HG03159 (cell line): ENCODE measurements around the gene THAP11.
"Not testable (repeated sequence)": the region's sequence is repeated elsewhere in the genome, so short reads cannot be mapped to it uniquely, and the experiment has no call there.

Experiments used
- ATAC-seq: cut with Tn5 transposase; IDR thresholded peaks from one replicate; pipeline ENCODE4 v1.9.1; 2021; ENCODE audit warnings: mild to moderate bottlenecking, moderate library complexity; ENCODE audit not compliant: unreplicated experiment

Gene THAP11

DNA sequence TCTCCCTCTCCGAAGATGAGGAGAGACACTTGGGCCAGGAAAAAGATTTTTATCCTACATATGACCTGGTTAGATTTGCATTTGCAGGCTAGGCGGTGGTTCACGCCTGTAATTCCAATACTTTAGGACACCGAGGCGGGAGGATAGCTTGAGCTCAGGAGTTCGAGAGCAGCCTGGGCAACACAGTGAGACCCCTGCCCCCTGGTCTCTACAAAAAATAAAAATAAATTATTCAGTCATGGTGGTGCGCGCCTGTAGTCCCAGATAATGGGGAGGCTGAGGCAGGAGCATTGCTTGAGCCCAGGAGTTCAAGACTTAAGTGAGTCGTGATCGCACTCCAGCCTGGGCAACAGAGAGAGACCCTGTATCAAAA is 7.9 kb upstream of the THAP11 start:
- no peak for ATAC-seq

DNA sequence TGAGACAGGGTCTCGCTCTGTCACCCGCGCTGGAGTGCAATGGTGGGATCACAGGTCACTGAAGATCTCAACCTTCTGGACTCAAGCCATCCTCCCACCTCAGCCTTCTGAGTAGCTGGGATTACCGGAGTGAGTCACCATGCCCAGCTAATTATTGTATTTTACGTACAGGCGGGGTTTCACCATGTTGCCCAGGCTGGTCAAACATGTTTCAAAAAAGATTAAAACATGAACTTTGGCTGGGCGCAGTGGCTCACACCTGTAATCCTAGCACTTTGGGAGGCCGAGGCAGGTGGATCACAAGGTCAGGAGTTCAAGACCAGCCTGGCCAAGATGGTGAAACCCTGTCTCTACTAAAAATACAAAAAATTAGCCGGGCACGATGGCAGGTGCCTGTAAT is 4.9 kb upstream of the THAP11 start:
- not testable (repeated sequence) for ATAC-seq

DNA sequence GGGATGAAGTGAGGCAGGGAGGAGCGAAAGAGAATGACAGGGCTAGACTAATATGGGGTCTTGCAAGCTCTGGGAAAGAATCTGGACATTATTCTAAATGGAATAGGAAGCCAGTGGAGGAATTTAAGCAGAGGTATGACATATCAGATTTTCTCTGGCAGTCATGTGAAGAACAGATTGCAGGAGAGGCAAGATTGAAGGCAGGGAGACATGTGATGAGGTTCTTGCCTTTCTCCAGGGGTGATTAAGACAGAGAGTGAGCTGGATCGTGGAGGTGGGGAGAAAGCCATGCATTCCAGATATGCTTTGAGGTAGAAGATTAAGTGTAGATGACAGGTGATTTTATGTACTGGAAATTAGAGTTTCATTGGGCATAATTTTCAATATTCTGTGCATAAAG is 4.3 kb upstream of the THAP11 start:
- no peak for ATAC-seq

DNA sequence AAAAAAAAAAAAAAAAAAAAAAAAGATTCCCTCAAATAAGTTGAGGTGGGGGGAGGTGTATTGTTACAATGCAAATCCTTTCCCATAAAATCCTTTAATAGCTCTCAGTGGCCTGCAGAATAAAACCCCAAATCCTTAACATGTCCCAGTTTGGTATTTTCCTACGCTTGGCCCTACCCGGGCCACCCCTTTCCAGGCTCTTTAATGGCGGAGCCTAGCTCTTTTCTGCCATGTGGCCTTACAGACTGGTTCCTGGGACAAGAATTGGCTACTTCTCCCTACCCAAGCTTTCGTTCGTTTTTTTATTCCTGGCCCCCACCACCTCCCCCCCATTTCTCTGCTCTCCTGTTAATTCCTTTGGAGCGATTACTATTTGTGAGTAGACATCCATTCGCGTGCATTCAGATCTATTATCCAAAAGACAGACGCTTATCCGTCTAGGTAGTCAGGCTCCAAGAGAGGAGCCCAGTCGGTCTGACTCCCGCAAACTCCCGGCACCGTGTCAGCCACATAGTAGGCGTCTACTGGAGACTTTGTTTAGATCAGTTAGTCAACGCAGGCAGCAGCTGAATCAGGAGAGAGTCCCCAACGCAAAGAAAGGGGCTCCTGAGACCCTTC is 813 bp upstream of the THAP11 start:
- no peak for ATAC-seq

DNA sequence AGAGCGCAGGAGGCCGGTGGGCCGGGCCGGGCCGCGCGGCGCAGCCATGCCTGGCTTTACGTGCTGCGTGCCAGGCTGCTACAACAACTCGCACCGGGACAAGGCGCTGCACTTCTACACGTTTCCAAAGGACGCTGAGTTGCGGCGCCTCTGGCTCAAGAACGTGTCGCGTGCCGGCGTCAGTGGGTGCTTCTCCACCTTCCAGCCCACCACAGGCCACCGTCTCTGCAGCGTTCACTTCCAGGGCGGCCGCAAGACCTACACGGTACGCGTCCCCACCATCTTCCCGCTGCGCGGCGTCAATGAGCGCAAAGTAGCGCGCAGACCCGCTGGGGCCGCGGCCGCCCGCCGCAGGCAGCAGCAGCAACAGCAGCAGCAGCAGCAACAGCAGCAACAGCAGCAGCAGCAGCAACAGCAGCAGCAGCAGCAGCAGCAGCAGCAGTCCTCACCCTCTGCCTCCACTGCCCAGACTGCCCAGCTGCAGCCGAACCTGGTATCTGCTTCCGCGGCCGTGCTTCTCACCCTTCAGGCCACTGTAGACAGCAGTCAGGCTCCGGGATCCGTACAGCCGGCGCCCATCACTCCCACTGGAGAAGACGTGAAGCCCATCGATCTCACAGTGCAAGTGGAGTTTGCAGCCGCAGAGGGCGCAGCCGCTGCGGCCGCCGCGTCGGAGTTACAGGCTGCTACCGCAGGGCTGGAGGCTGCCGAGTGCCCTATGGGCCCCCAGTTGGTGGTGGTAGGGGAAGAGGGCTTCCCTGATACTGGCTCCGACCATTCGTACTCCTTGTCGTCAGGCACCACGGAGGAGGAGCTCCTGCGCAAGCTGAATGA is 606 bp downstream of the THAP11 start:
- peak; percentile 4 for ATAC-seq

DNA sequence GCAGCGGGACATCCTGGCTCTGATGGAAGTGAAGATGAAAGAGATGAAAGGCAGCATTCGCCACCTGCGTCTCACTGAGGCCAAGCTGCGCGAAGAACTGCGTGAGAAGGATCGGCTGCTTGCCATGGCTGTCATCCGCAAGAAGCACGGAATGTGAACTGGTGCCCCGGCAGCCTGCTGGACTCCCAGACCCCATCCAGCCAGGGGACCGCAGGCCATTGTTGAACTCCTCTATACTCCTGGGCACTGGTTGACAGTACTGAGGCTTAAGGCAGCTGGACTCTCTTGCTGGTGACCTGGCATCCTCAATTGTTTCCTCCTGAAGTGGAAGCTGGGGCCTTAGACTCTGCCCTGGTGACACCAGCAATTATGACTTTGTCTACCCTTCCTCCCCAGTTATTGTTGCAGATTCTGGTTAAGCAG is 1.2 kb downstream of the THAP11 start:
- no peak for ATAC-seq

DNA sequence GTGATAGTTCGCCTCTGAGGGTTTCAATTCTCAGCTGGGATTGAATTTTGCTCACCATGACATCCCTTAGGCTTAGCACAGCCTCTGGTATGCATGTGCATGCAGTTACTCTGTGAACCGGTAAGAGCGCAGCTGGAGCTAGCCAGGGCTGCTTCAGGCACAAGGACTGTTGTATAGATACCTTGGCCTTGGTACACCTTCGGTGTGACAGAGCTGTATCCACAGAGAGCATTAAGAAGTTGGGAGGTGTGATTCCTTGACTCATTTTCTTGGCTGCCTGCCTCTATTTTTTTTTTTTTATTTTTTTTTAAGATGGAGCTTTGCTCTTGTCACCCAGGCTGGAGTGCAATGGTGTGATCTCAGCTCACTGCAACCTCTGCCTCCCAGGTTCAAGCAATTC is 2.4 kb downstream of the THAP11 start:
- no peak for ATAC-seq

DNA sequence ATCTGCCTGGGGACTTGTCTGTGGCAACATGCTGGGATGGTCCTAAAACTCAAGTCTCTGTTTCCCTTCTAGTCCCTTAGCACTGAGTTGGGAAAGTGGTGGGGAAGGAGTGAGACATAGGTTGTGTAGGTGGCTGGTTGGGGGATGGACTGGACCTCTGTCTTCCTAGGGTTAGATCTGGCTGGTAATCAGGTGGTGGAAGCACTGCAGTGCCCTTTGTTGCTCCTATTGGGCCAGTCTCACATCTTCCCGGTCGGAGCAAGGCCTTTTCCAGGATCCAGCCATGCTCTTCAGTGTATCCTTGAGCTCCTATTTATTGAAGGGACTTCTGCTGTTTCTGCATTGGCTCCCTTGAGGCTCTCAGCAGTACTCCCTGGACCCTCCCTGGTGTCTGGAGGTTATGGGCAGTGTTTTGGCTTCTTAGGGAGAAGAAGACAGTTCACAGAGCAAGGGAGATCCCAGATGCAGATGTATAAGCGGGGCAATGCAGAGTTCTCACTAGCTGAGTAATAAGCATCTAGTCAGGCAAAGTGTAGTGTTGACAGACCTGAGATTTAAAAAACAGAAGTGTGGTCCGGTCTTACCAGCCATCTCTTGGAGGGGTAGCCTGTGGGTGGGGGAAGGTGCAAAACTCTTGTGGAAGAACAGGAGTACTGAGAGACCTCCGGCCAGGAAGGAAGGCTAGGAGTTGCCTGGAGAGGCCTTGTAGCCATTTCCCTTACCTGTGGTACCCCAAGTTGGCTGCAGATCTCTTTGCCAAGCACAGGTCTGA is 3.4 kb downstream of the THAP11 start:
- ATAC-seq = no peak

DNA sequence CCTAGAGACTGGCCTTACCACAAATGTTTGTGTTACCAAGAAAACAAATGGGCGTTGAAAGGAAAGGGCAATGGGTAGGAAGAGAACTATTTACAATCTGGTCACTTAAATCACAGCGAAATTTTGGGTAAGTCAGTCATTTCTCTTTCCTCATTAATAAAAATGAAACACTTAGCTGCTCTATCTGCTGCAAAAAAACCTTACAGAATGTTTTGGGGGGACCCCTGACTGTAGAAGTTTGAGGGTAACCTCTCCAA is 3.9 kb downstream of the THAP11 start:
- ATAC-seq = no peak

DNA sequence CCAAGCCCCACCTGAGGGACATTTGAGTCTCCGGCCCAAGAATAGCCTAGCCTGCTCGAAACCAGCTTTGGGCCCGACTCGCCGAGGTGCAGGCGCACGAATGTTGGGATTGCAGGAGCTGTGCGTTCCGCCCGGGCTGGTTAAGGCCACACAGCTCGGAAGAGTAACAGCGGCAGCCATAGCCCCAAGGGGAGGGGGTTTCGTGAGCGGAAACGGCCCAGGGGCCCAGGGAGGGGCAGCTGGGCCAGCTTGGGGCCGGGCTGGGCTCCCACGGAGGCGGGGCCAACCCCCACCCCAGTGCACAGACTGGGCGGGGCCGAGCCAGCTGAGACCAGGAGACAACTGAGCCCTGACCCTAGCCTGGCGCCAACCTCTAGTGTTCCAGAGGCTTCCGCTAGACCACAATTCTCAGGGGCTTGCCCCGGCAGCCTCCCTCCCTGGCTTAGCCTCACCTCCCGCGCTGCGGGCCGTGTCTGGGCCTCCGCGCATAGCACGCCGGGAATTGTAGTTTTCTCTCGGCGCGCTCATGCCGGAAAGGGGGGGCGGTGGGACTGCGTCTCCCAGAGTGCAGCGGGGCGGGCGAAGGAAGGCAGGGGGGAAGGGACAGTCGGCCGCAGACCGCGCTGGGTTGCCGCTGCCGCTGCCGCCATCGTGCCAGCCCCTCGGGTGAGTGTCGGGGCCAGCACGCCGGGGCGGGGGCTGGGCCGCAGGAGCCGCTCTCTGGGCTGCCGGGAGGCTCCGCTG is 4.4 kb downstream of the THAP11 start, which contains the start of gene NUTF2:
TSS of gene NUTF2 (plus strand) at position 614 of the 744 bp plus-strand sequence. CDS start 18,198 bp downstream, outside the sequence.
- peak; percentile 56 for ATAC-seq

DNA sequence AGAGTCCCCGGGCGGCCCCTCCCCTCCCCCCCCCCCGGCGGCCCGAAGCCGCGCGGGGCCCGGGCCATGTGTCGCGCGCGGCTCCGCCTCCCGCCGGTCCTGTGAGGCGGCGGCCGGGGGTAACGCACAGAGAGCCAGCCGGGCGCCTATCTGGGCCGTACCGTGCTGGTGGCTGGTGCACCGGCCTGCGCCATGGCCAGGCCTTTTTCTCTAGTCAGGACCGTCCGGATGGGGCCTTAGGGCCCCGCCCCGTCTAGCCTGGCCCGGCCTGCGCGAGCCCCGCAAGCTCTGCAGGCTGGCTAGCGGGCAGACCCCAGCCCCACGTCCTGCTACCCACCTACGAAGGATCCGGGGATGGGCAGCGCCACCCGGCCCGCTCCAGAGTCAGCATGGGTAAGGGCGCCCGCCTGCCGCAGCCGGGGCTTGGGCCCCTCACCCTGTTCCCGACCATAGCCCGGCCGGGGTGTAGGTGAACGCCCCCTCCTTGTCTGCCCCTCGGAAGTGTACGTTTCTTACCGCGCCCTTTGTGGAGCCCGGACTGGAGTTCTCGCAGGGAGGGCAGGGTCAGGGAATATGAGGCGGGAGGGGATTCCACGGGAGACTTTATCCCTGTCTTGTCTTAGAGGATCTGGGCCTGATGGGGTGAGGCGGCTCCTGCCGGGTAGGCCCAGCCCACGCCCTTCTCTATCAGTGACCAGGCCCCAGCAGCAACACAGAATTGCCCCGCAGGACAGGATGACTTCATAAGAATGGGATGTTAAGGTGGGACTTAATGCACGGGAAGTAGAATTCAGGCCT is 5.1 kb downstream of the THAP11 start, which contains the start of gene CENPT:
TSS of gene CENPT (minus strand) at position 630 of the 798 bp plus-strand sequence. CDS start 13,834 bp downstream, outside the sequence.
- ATAC-seq = peak; percentile 44

DNA sequence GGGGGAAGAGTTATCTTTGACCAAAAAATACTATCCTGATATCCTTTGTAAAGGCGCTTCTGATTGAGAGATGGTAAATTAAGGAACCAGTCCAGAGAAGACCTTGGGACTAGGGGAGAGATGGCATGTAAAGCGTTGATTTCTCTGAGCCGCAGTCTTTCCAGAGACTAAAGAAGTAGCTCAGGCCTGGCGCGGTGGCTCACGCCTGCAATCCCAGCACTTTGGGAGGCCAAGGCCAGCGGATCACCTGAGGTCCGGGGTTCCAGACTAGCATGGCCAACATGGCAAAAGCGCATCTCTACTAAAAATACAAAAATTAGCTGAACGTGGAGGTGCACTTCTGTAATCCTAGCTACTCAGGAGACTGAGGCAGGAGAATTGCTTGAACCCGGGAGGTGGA is 6.0 kb downstream of the THAP11 start:
- ATAC-seq = no peak

DNA sequence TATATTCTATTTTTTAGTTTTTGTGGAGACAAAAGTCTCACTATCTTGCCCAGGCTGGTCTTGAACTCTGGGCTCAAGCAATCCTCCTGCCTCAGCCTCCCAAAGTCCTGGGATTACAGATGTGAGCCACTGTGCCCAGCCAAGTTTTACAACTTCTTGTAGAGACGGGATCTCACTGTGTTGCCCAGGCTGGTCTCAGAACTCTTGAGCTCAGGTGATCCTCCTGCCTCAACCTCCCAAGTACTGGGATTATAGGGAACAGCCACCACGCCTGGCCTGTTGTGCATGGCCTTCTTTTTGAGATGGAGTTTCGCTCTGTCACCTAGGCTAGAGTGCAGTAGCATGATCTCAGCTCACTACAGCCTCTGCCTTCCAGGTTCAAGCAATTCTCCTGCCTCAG is 11.6 kb downstream of the THAP11 start:
- ATAC-seq = no peak

DNA sequence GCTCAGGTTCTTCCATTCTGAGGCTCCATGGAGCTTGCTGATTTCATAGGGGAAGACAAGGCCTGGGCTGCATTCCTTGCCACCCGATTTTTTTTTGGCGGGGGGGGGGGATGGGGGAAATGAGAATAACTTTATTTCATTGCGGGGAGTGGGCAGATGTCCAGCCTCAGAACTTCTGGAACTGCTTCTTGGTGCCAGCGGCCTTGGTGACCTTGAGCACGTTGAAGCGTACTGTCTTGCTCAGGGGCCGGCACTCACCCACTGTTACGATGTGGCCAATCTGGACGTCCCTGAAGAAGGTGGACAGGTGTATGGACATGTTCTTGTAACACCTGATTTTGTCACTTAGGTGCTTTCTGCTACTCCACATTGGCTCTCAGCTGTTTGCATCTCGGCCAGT is 13.7 kb downstream of the THAP11 start:
- no peak for ATAC-seq

DNA sequence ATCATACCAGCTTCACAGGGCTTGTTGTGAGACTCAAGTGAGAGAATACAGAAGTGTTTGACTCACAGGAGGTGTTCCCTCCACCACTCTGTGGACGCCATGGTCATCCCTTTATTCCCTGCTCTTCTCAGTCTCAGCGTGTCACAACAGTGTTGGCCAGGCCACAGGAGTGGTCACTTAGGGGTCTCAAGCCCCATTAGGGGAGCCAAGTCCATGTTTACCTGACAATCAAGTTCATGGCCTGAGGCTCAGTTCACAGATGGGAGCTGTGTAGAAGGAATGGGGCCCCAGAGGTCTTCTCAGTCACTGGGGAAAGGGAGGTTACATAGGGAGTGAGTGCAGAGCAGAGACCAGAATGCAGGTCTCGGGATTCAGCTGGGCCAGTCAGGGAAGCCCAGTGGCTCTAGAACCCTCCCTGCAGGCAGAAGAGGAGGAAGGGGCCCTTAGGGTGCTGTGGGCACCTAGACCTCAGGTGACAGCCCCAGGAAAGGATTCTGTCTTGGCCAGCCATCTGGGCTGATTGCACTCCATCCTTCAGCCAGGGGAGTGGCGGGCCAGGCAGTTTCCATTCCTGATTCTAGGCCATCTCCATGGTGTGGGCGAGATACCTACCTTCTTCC is 14.9 kb downstream of the THAP11 start:
- no peak for ATAC-seq

DNA sequence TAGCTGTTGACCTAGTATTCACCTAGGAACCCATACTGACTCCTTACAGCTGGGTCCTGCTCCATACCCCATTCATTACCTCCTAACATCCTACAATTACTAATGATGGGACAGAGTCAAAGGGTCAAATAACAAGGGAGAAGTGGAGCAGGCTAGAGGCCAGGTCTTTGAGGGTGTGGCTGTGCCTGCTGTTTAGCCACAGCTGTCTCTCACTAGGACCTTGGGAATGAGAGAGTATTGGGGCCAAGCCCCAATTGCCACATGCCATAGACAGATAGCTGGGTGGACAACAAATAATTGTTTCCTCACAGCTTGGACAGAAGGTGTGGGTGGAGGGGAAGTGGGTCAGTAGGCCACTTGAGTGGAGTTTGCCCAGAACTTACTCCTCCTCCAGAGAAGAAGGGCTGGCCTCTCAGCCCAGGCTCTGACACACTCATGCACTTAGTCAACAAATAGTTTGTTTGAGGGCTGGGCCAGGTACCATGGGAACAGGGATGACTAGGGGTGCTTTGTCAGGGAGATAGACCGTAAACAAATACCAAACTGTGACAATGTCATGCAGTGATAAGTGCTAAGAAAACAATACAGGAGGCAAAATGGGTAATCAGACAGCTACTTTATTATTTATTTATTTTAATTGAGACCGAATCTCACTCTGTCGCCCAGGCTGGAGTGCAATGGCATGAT is 15.6 kb downstream of the THAP11 start:
- ATAC-seq = no peak

DNA sequence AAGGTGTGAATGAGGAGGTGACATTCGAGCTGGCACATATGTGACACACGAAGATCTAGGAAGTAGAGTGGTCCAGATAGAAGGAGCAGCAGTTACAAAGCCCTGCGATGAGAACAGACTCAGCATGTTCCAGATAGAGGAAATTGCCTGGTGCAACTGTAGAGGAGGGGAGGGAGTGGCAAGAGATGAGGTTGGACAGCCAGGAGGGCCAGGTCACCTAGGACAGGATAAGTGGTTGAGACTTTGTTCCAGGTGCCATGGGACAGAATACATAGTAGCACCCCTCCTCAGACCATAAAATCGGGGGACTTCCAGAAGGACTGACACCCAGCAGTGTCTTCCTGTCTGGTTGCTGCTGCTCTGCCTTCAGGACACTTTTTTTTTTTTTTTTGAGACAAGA is 16.4 kb downstream of the THAP11 start:
- ATAC-seq = no peak

DNA sequence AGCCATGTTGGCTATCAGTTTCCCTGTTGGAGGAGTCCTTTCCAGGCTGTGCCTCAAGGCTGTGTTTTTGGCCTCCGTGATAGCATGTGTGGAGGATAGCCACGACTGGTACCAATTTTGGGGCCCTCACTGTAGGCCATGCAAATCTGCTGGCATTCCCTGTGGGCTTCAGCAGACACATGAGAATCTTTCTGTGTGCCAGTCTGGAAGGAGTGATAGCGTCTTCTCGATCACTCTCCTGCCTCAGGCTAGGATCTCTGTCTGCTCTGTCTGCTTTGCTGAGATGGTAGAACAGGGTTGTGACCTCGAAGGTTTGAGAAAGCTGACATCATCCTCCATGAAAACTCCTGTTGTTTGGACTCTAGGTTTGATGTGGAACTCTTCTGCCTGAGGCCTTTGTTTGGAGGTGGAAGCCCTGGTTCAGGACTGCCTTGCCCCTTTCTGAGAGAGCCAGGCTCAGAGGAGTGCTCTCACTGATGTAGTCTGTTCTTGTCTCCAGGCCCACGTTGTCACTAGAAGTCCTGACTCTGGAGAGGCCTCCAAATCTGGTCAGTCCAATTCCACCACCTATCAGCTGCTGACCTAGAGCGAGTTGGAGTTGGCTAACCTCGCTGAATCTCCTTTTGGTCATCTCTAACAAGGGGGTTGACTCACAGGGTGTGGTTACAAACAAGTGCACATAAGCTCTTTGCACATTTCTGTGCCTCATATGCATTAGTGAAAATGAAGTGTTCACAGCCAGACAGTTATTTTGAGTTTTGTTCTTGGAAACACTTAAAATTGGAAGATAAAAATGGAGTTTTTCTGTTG is 18.7 kb downstream of the THAP11 start:
- ATAC-seq = no peak
